ENCODE results near the gene CEMIP2. TPM values are rescaled to one million over a fixed set of nuclear protein-coding genes. Genes with fewer than 3 reads are reported as not detected.

CEMIP2 gene
- polyA plus RNA-seq, 1 of the 3 experiments (the other 2 are of a cell fraction) = 39.8 TPM

GRCh38 chr9:71690063-71690688, 78.1 kb downstream of the CEMIP2 start:
- Histone ChIP-seq H3K4me3 (ENCODE audit: low read depth in 2 of 2, low read length in 1 of 2) (no peak overlapping the region), H3K9me2 (no peaks in the 10 kb centered on the region), H3K36me3 (replicated peaks in 1 of 2; ENCODE audit: control insufficient read depth in 1 of 2, insufficient read depth in 2 of 2, low read length in 1 of 2) (peaks cover 0 to 10% of the 10 kb centered on the region in 2 experiments), H3K27me3 (ENCODE audit: insufficient read depth) (no peaks in the 10 kb centered on the region), H3K4me1 (ENCODE audit: control insufficient read depth in 1 of 2, insufficient read depth in 2 of 2, low read depth in 1 of 2, low read length in 1 of 2) (no peaks in the 10 kb centered on the region), H3K9me3 (no peaks in the 10 kb centered on the region), H2AFZ (ENCODE audit: low read depth) (no peak overlapping the region), H3K4me2 (no peak overlapping the region), H3K27ac (ENCODE audit: low read depth in 2 of 2, low read length in 1 of 2) (no peak overlapping the region), H3K79me2 (ENCODE audit: insufficient read depth) (no peaks in the 10 kb centered on the region), H3F3A (replicated peaks; ENCODE audit: insufficient read depth) (no peaks in the 10 kb centered on the region), H4K20me1 (ENCODE audit: insufficient read depth) (no peaks in the 10 kb centered on the region), H3K9ac (no peak overlapping the region)
- ChIA-PET POLR2A (no interaction called here), CTCF (interaction anchor here (0.7 to 1.3 kb wide), 2 partner anchors 26 to 956 kb away, joined by 3 to 4 read pairs; no protein-coding TSS in a partner anchor)
- 71% methylated on average over 10 of the region's 10 CpGs for WGBS (ENCODE audit: low lambda C conversion rate)
- TF ChIP-seq FOSL2 (IDR thresholded peaks at IDR 0.05; ENCODE audit: borderline replicate concordance, low read depth) (0 out of 2 replicates have a peak, but pooled peaks have one; percentile 29), GATA2 (CRISPR knock-in tag; IDR thresholded peaks at IDR 0.05) (no peak)
- no peak for DNase-seq

DNA sequence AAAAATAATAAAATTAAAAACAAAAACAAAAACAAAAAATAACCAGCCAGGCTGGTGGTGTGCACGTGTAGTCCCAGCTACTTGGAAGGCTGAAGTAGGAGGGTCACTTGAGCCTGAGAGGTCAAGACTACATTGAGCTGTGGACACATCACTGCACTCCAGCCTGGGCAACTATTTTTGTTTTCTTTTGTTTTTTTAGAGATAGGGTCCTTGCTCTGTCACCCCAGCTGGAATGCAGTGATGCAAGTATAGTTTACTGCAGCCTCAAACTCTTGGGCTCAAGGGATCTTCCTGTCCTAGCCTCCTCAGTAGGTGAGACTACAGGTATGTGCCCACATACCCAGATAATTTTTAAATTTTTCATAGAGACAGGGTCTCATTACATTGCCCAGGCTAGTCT, 80.6 kb downstream of the CEMIP2 start:
- Histone ChIP-seq H3K27me3 (ENCODE audit: insufficient read depth) (no peaks in the 10 kb centered on the region), H3K4me1 (ENCODE audit: control insufficient read depth in 1 of 2, insufficient read depth in 2 of 2, low read depth in 1 of 2, low read length in 1 of 2) (peaks cover 0 to 8% of the 10 kb centered on the region in 2 experiments; a peak in 1 of 4 replicates), H2AFZ (ENCODE audit: low read depth) (no peak overlapping the region), H4K20me1 (ENCODE audit: insufficient read depth) (no peaks in the 10 kb centered on the region), H3K9ac (no peak overlapping the region), H3K9me2 (no peaks in the 10 kb centered on the region), H3F3A (replicated peaks; ENCODE audit: insufficient read depth) (peaks cover 3% of the 10 kb centered on the region), H3K36me3 (replicated peaks in 1 of 2; ENCODE audit: control insufficient read depth in 1 of 2, insufficient read depth in 2 of 2, low read length in 1 of 2) (peaks cover 0 to 5% of the 10 kb centered on the region in 2 experiments), H3K79me2 (ENCODE audit: insufficient read depth) (no peaks in the 10 kb centered on the region), H3K9me3 (no peaks in the 10 kb centered on the region), H3K27ac (ENCODE audit: low read depth in 2 of 2, low read length in 1 of 2) (no peak overlapping the region), H3K4me3 (ENCODE audit: low read depth in 2 of 2, low read length in 1 of 2) (no peak overlapping the region), H3K4me2 (no peak overlapping the region)
- WGBS (ENCODE audit: low lambda C conversion rate) = 44% methylated on average over 1 of the region's 1 CpG
- ChIA-PET POLR2A (no interaction called here), CTCF (no interaction called here)
- TF ChIP-seq NFIC (IDR thresholded peaks at IDR 0.05; ENCODE audit: borderline replicate concordance) = no peak
- no peak for TF ChIP-seq TAF1 (IDR thresholded peaks at IDR 0.05; ENCODE audit: borderline replicate concordance, low read depth, low read length)
- no peak for DNase-seq

DNA sequence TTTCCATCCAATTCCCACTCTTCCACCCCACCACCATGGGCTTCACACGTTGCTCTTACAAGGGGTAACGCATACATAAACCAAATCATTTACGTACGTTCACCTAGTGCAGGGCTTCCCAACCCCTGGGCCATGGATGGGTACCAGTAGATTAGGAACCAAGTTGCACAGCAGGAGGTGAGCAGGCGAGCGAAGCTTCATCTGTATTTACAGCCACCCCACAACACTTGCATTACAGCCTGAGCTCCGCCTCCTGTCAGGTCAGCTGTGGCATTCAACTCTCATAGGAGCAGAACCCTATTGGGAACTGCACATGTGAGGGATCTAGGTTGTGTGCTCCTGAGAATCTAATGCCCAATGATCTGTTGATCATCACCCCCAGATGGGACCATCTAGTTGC, 82.3 kb downstream of the CEMIP2 start:
- CTCF ChIA-PET = no interaction called here
- peaks cover 0 to 5% of the 10 kb centered on the region in 2 experiments for H3K36me3 ChIP-seq (replicated peaks in 1 of 2; ENCODE audit: control insufficient read depth in 1 of 2, insufficient read depth in 2 of 2, low read length in 1 of 2)
- H3K4me1 ChIP-seq (ENCODE audit: control insufficient read depth in 1 of 2, insufficient read depth in 2 of 2, low read depth in 1 of 2, low read length in 1 of 2) = peaks cover 3 to 18% of the 10 kb centered on the region in 2 experiments; a peak in 3 of 4 replicates
- no peaks in the 10 kb centered on the region for H3K9me3 ChIP-seq
- 61% methylated on average over 6 of the region's 7 CpGs for WGBS (ENCODE audit: low lambda C conversion rate)
- POLR2A ChIA-PET = no interaction called here
- TF ChIP-seq TEAD4 (IDR thresholded peaks at IDR 0.05; ENCODE audit: borderline replicate concordance, insufficient read depth) = no peak
- TF ChIP-seq, protein P1, sequence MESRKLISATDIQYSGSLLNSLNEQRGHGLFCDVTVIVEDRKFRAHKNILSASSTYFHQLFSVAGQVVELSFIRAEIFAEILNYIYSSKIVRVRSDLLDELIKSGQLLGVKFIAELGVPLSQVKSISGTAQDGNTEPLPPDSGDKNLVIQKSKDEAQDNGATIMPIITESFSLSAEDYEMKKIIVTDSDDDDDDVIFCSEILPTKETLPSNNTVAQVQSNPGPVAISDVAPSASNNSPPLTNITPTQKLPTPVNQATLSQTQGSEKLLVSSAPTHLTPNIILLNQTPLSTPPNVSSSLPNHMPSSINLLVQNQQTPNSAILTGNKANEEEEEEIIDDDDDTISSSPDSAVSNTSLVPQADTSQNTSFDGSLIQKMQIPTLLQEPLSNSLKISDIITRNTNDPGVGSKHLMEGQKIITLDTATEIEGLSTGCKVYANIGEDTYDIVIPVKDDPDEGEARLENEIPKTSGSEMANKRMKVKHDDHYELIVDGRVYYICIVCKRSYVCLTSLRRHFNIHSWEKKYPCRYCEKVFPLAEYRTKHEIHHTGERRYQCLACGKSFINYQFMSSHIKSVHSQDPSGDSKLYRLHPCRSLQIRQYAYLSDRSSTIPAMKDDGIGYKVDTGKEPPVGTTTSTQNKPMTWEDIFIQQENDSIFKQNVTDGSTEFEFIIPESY (IDR thresholded peaks at IDR 0.05; ENCODE audit: borderline replicate concordance, low read depth) = no peak
- TF ChIP-seq GATA2 (CRISPR knock-in tag; IDR thresholded peaks at IDR 0.05) = no peak
- TF ChIP-seq, protein P2, sequence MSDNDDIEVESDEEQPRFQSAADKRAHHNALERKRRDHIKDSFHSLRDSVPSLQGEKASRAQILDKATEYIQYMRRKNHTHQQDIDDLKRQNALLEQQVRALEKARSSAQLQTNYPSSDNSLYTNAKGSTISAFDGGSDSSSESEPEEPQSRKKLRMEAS (IDR thresholded peaks at IDR 0.05; ENCODE audit: low read depth) = no peak
- TF ChIP-seq RFX5 (IDR thresholded peaks at IDR 0.05; ENCODE audit: low read length) = no peak
- no peak for TF ChIP-seq TCF12 (IDR thresholded peaks at IDR 0.05)
- no peak for TF ChIP-seq RXRA (IDR thresholded peaks at IDR 0.05; ENCODE audit: borderline replicate concordance, low read depth)
- TF ChIP-seq FOXM1 (IDR thresholded peaks at IDR 0.05; ENCODE audit: low read depth) = no peak
- no peak for TF ChIP-seq NRF1 (IDR thresholded peaks at IDR 0.05; ENCODE audit: low read depth, low read length)
- TF ChIP-seq, protein P3, sequence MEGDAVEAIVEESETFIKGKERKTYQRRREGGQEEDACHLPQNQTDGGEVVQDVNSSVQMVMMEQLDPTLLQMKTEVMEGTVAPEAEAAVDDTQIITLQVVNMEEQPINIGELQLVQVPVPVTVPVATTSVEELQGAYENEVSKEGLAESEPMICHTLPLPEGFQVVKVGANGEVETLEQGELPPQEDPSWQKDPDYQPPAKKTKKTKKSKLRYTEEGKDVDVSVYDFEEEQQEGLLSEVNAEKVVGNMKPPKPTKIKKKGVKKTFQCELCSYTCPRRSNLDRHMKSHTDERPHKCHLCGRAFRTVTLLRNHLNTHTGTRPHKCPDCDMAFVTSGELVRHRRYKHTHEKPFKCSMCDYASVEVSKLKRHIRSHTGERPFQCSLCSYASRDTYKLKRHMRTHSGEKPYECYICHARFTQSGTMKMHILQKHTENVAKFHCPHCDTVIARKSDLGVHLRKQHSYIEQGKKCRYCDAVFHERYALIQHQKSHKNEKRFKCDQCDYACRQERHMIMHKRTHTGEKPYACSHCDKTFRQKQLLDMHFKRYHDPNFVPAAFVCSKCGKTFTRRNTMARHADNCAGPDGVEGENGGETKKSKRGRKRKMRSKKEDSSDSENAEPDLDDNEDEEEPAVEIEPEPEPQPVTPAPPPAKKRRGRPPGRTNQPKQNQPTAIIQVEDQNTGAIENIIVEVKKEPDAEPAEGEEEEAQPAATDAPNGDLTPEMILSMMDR (IDR thresholded peaks at IDR 0.05) = no peak
- TF ChIP-seq NFIC (IDR thresholded peaks at IDR 0.05; ENCODE audit: borderline replicate concordance) = no peak
- no peak for TF ChIP-seq FOXJ3 (CRISPR knock-in tag; IDR thresholded peaks at IDR 0.05)
- TF ChIP-seq, protein P4, sequence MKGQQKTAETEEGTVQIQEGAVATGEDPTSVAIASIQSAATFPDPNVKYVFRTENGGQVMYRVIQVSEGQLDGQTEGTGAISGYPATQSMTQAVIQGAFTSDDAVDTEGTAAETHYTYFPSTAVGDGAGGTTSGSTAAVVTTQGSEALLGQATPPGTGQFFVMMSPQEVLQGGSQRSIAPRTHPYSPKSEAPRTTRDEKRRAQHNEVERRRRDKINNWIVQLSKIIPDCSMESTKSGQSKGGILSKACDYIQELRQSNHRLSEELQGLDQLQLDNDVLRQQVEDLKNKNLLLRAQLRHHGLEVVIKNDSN (IDR thresholded peaks at IDR 0.05; ENCODE audit: borderline replicate concordance, low read depth) = no peak
- no peak for TF ChIP-seq MEF2A (IDR thresholded peaks at IDR 0.05; ENCODE audit: borderline replicate concordance, low read depth)
- no peak for TF ChIP-seq RCOR1 (IDR thresholded peaks at IDR 0.05; ENCODE audit: low read length)
- TF ChIP-seq JUND (IDR thresholded peaks at IDR 0.05) = no peak
- no peak for TF ChIP-seq GABPA (IDR thresholded peaks at IDR 0.05; ENCODE audit: low read depth)
- no peaks in the 10 kb centered on the region for H3K9me2 ChIP-seq
- H3K27ac ChIP-seq (ENCODE audit: low read depth in 2 of 2, low read length in 1 of 2) = no peak overlapping the region
- no peak overlapping the region for H3K4me2 ChIP-seq
- no peak for DNase-seq
- H3F3A ChIP-seq (replicated peaks; ENCODE audit: insufficient read depth) = peaks cover 19% of the 10 kb centered on the region
- H3K4me3 ChIP-seq (ENCODE audit: low read depth in 2 of 2, low read length in 1 of 2) = no peak overlapping the region
- H4K20me1 ChIP-seq (ENCODE audit: insufficient read depth) = no peaks in the 10 kb centered on the region
- no peaks in the 10 kb centered on the region for H3K79me2 ChIP-seq (ENCODE audit: insufficient read depth)
- no peaks in the 10 kb centered on the region for H3K27me3 ChIP-seq (ENCODE audit: insufficient read depth)
- no peak overlapping the region for H2AFZ ChIP-seq (ENCODE audit: low read depth)
- no peak overlapping the region for H3K9ac ChIP-seq
